ENCODE data around the gene RNF181. TPM values are rescaled to one million over a fixed set of nuclear protein-coding genes. Genes with fewer than 3 reads are reported as not detected.
"Not testable (repeated sequence)": the region's sequence is repeated elsewhere in the genome, so short reads cannot be mapped to it uniquely, and the experiment has no call there.

The RNF181 gene
- total RNA-seq: 212 and 226 TPM in 2 replicates

GRCh38 chr2:85595301-85596025 lies at the start of gene RNF181:
Gene RNF181, plus strand, starts transcription at chr2:85595745. Its CDS starts 19 bp downstream, at chr2:85595764.
- peak; percentile 99 for DNase-seq (ENCODE audit: low read depth in 2 of 2)

- DNase-seq (ENCODE audit: low read depth in 2 of 2): no peak
These were observed 49.7 kb upstream of the RNF181 start for GRCh38 chr2:85545780-85546240.

GRCh38 chr2:85547089-85547858 lies 48.3 kb upstream of the RNF181 start:
- no peak for DNase-seq (ENCODE audit: low read depth in 2 of 2)

- DNase-seq (ENCODE audit: low read depth in 2 of 2): no peak
These were observed 47.5 kb upstream of the RNF181 start for GRCh38 chr2:85547859-85548607.

- no peak for DNase-seq (ENCODE audit: low read depth in 2 of 2)
These were observed 47.0 kb upstream of the RNF181 start for GRCh38 chr2:85548608-85548900.

GRCh38 chr2:85549095-85549494 lies 46.5 kb upstream of the RNF181 start:
- DNase-seq (ENCODE audit: low read depth in 2 of 2): no peak

GRCh38 chr2:85549826-85550225 lies 45.7 kb upstream of the RNF181 start:
- peak in 1 of 2 donors; percentile 84 for DNase-seq (ENCODE audit: low read depth in 2 of 2)

GRCh38 chr2:85550486-85550885 lies 45.1 kb upstream of the RNF181 start:
- DNase-seq (ENCODE audit: low read depth in 2 of 2): no peak

- DNase-seq (ENCODE audit: low read depth in 2 of 2): peak; percentile 81 to 85
These were observed 43.6 kb upstream of the RNF181 start for GRCh38 chr2:85551698-85552678.

GRCh38 chr2:85553184-85553583 lies 42.4 kb upstream of the RNF181 start:
- DNase-seq (ENCODE audit: low read depth in 2 of 2): no peak

- no peak for DNase-seq (ENCODE audit: low read depth in 2 of 2)
These were observed 40.4 kb upstream of the RNF181 start for GRCh38 chr2:85554980-85555612.

GRCh38 chr2:85557130-85557529 lies 38.4 kb upstream of the RNF181 start:
- no peak for DNase-seq (ENCODE audit: low read depth in 2 of 2)

- no peak for DNase-seq (ENCODE audit: low read depth in 2 of 2)
These were observed 37.4 kb upstream of the RNF181 start for GRCh38 chr2:85558160-85558559.

- not testable (repeated sequence) for DNase-seq (ENCODE audit: low read depth in 2 of 2)
These were observed 35.2 kb upstream of the RNF181 start for GRCh38 chr2:85560403-85560726.

GRCh38 chr2:85560812-85561279 lies 34.7 kb upstream of the RNF181 start:
- DNase-seq (ENCODE audit: low read depth in 2 of 2): peak in 1 of 2 donors; percentile 11

- peak; percentile 95 to 96 for DNase-seq (ENCODE audit: low read depth in 2 of 2)
These were observed 34.0 kb upstream of the RNF181 start, which contains the start of gene GGCX for GRCh38 chr2:85561280-85562212. Gene GGCX, minus strand, starts transcription at chr2:85561493. Its CDS starts 65 bp downstream, at chr2:85561428.

- no peak for DNase-seq (ENCODE audit: low read depth in 2 of 2)
These were observed 31.4 kb upstream of the RNF181 start for GRCh38 chr2:85564144-85564563.

GRCh38 chr2:85566265-85566664 lies 29.3 kb upstream of the RNF181 start:
- no peak for DNase-seq (ENCODE audit: low read depth in 2 of 2)

GRCh38 chr2:85575739-85576138 lies 19.8 kb upstream of the RNF181 start:
- no peak for DNase-seq (ENCODE audit: low read depth in 2 of 2)
